Subcutaneous adipose tissue (tissue), 4 donors: ENCODE measurements around the gene FRAS1. TPM values are rescaled to one million over a fixed set of nuclear protein-coding genes. Genes with fewer than 3 reads are reported as not detected.

Experiments used
- CTCF ChIP-seq: fragments of 450-650 bp; IDR thresholded peaks from one replicate; pipeline ENCODE4 v1.5.1; 2016; ENCODE audit warnings: low read depth, mild to moderate bottlenecking, control low read depth, antibody characterized with exemption, moderate library complexity
- total RNA-seq, 4 donors: library from RNA; depleted of rRNA; stranded (reverse); fragments of >200 nt; gene quantifications; one replicate each; pipeline ENCODE4 v1.1.0, GENCODE V29; 2016

FRAS1 gene
- total RNA-seq, 4 donors from 2014 or later, result 2.2 to 6.0 (median 3.6) TPM

- no peak for TF ChIP-seq CTCF
Measured at GRCh38 chr4:78059938-78060337, 2.8 kb downstream of the FRAS1 start.

- TF ChIP-seq CTCF, result no peak
Measured at GRCh38 chr4:78061939-78062570, 4.9 kb downstream of the FRAS1 start.

- no peak for TF ChIP-seq CTCF
Measured at GRCh38 chr4:78065508-78066192, 8.5 kb downstream of the FRAS1 start.

- no peak for TF ChIP-seq CTCF
Measured at GRCh38 chr4:78068481-78068880, 11.4 kb downstream of the FRAS1 start.

GRCh38 chr4:78069319-78069718, 12.2 kb downstream of the FRAS1 start:
- no peak for TF ChIP-seq CTCF

DNA sequence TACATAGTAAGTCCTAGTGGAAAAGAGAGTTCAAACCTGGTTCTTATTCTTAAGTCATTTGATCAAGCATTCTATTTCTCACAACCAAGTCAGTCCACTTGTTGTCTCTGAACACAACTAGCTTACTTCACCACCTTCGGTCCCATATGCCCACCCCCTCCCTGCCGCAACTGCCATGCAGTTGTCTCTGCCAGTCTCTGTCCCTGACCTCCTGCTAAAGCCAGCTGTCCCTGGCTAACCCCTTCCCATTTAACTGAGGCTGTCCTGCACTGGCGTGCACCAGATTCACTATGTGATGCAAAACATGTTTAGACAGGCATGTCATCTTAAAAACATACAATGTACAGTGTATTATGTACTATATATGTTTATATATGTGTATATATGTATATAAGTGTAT, 12.7 kb downstream of the FRAS1 start:
- TF ChIP-seq CTCF, result no peak

- TF ChIP-seq CTCF, result no peak
Measured at GRCh38 chr4:78070731-78071282, 13.7 kb downstream of the FRAS1 start.
